Erythroblast (primary cell): ENCODE data around the gene SUGP2.
"Not testable (repeated sequence)": the region's sequence is repeated elsewhere in the genome, so short reads cannot be mapped to it uniquely, and the experiment has no call there.

Source experiments
- DNase-seq, 2 experiments: peaks; one replicate each; lab custom pipeline; 2025; lab: John Stamatoyannopoulos, UW
- GATA1 ChIP-seq: IDR thresholded peaks from 2 replicates; pipeline ENCODE4 v1.6.1; 2011; ENCODE audit warnings: low read depth, mild to moderate bottlenecking, control low read depth, low read length, moderate library complexity
- POLR2A ChIP-seq: IDR thresholded peaks from 2 replicates; pipeline ENCODE4 v1.6.1; 2011; ENCODE audit warnings: mild to moderate bottlenecking, low read length

SUGP2 gene

DNA sequence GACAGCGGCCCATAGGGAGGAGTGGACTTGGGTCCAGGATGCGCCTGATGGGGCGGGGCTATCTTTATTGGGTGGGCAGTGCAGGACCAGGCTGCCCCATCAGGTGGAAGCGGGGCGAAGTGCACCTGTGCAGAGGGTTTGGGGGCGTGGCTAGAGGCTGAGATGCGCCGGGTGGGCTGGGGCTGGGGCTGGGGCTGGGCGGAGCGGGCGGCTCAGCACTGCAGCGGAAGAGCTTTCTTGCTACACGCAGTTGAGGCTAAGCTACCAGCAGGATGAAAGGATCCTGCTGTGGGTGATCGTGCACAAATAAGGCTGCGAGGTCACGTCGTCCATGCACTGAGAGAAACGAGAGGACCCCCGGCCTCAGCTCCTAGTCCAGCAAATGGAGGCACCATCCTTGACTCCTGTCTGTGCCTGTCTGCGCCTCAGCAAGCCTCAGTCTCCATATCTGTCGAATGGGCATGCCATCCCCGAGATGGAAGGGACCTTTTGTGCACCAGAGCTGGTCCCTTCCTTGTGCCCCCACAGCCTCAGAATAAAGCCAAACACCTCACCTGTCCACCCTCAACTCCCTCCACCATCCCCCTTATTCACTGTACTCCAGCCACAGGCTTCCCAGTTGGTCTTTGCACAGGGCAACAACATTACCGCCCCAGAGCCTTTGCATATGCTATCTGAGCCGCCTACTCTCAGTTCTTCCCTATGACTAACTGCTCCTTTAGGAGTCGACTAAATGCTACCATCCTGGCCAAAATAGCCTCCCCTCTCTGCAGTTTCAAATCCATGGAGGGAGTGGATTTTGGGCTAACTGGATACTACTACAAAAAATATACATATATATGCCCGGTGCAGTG, 71.3 kb downstream of the SUGP2 start:
- DNase-seq = no peak
- TF ChIP-seq POLR2A = no peak
- TF ChIP-seq GATA1 = no peak

DNA sequence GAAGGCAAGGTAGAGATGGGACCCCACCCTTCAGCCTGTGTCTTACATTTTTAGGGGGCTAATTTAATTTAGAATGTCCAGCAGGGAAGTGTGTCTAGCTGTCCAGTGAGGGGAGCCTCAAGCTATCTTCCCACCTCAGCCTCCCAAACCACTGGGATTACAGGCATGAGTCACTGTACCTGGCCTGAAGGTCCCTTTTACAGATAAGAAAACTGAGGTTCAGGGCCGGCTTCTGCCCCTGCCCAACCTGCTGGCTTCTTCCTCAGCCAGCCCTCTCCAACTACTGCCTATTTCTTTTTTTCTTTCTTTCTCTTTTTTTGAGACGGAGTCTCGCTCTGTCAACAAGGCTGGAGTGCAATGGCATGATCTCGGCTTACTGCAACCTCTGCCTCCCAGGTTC, 72.9 kb downstream of the SUGP2 start:
- TF ChIP-seq POLR2A = no peak
- TF ChIP-seq GATA1 = no peak
- DNase-seq = no peak

DNA sequence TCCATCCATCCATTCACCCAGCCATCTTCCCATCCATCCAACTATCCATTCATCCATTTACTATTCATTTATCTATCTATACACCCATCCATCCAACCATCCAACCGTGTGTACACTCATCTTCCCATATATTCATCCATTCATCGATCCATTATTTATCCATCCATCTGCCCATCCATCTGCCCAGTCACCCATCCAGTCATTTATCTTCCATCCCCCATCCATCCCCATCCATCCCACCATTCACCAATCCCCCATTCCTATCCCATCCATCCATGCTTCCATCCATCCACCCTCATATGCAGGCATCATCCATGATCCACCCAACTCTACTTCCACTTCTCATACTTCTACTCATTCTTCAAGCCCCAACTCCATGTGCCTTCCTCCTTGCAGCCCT, 78.3 kb downstream of the SUGP2 start:
- TF ChIP-seq POLR2A (no peak), GATA1 (no peak)
- no peak for DNase-seq

DNA sequence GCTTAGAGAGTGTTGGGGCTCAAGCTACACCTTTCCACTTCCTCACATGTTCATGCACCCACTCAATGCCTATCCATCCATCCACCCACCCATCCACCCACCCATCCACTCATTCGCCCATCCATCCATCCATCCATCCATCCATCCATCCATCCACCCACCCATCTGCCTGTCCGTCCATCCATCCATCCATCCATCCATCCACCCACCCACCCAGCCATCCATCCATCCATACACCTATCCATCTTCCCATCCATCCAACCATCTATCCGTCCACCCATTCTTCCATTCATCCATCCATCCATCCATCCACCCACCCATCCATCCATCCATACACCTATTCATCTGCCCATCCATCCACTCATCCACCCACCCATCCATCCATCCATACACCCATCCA, 79.2 kb downstream of the SUGP2 start:
- no peak for DNase-seq
- no peak for TF ChIP-seq POLR2A
- no peak for TF ChIP-seq GATA1

DNA sequence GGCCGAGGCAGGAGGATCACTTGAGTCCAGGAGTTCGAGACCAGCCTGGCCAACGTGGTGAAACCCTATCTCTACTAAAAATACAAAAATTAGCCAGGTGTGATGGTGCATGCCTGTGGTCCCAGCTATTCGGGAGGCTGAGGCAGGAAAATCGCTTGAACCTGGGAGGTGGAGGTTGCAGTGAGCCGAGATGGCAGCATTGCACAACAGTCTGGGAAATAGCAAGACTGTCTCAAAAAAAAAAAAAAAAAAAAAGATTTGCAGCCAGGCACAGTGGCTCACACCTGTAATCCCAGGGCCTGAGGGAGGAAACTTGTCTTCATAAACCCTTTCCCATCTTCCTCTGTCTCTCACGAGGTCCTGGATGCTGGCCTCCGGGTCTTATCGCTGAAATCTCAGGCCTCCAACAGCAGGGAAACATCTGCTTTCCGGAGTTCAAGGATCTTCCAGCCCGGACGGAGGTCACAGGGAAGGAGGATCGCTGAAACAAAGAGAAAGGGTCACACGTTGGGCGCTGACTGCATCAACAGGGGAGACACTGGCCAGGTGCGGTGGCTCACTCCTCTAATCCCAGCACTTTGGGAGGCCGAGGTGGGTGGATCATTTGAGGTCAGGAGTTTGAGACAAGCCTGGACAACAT, 80.8 kb downstream of the SUGP2 start:
- DNase-seq = not testable (repeated sequence)

DNA sequence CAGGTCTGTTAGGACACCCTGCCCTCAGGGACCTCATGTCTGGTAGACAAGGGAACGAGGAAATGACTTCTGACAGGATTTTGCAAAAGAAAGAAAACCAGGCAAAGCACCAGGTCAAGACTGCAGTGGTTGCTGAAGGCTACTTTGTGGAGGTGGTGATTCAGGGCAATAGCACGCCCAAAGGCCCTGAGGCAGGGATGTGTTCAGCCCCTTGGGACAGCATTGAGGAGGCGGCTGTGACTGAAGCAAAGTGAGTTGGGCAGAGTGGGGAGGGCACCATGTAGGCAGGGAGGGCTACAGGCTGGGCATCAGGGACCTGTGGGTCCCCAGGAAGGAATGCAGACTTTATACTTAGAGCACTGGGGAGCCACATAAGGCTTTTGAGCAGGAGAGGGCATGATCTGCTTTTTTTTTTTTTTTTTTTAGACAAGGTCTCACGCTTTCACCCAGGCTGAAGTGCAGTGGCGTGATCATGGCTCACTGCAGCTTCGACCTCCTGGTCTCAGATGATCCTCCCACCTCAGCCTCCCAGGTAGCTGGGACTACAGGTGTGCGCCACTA, 81.5 kb downstream of the SUGP2 start:
- no peak for TF ChIP-seq POLR2A
- no peak for TF ChIP-seq GATA1
- no peak for DNase-seq

DNA sequence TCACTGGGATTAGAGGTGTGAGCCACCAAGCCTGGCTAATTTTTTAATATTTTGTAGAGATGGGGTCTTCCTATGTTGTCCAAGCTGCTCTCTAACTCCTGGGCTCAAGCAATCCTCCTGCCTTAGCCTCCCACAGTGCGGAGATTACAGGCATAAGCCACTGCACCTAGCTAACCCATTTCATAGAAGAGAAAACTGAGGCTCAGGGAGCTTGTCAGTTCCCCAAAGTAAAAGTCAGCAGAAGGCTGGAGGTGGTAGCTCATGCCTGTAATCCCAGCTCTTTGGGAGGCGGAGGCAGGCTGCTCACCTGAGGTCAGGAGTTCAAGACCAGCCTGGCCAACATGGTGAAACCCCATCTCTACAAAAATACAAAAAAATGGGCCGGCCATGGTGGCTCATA, 83.5 kb downstream of the SUGP2 start:
- DNase-seq = no peak
- TF ChIP-seq POLR2A = no peak
- no peak for TF ChIP-seq GATA1

DNA sequence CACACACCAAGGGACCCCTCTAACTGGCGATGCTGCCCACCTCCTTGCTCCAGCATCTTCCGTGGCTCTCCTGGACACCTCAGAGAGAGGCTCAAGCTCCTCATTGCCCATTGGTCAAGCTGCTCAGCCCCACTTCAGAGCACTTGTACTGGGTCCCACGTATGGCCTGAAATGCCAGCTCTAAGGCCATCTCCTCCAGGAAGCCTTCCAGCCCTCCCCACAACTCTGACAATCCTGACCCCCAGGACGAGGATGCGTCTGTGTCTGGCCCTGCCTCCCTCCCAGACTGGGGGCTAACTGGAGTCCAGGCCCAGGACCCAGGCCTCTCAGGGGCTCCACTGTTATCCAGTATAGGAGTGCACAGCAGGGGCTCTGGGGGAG, 84.4 kb downstream of the SUGP2 start:
- TF ChIP-seq GATA1 (no peak), POLR2A (no peak)
- DNase-seq = no peak

DNA sequence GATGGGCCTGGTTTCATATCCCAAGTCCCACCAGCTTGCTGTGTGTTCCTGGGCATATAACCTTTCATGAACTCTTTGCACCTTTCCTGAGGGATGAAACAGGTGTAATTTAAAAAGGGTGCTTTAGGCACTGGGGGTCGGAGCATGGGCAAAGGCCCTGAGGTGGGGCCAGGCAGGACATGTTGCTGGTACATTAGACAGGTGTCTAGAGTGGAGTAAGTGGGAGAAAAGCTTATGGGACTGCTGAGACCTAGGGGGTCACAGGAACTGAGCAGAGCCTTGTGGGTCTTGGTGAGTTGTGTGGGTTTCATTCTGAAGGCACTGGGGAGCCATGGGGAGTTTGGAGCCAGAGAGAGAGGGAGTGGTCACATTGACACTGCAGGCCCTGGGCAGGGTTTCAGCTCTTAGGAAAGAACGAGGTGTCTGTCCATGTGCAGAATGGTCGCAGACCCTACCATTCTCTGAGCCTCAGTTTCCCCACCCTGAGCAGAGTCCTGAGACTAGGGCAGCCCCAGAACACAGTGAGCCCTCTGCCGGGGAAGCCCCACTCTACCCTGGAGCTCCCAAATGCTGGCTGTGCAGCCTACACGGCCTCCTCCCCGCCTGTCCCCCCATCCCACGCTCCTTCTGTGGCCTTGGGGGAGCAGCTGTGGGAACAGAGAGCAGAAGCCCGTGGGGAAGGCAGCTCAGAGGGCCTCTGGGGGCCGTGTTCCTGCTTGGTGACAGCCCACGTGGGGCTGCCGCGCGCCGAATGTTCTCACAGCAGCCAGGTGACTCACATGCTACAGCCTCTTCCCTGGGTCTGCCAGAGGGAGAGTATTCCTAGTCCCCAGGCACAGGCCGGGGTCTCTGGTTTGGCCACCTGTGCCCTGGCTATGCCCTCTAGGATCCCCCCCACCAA, 85.0 kb downstream of the SUGP2 start:
- DNase-seq = no peak
- TF ChIP-seq GATA1 = no peak
- TF ChIP-seq POLR2A = no peak

DNA sequence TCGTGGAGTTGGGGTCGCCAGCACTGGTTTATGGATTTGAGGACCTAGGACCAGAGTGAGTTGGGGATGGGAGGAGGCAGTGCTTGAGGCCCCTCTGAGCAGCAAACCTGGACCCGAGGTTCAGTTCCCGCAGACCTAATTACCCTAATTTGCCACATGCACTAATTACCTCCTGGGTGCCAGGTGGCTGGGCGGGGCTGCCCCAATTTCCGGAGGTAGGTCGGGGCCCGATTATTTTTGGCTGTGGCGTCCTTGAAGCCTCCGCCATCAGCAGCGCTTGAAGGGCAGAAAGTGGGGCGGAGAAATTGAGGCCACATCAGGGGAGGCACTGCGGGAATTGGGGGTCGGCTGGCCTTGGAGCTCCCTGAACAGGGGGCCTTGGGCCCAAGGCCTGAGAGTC, 86.4 kb downstream of the SUGP2 start:
- TF ChIP-seq GATA1 = no peak
- TF ChIP-seq POLR2A = no peak

DNA sequence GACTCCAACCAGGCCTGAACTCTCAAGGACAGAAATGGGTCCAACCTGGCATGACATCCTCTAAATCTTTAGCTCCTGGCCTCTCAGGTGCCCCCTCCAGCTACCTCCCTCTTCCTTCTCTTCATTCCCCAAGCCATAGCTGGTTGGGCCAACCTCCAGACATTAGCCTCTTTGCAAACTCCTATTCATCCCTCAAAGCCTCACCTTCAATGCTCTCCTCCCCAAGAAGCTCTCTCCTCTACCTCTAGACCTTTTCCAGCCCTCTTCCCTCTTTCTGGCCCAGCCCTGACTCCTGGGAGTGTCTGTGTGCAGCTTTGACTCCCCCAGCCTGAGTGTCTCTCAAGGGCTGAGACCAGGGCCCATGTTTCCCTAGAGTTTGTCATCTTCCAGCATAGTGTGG, 87.0 kb downstream of the SUGP2 start:
- no peak for TF ChIP-seq GATA1
- TF ChIP-seq POLR2A = no peak
- no peak for DNase-seq

More for the DNA sequence above, 86.4 kb downstream of the SUGP2 start:
- no peak for DNase-seq

DNA sequence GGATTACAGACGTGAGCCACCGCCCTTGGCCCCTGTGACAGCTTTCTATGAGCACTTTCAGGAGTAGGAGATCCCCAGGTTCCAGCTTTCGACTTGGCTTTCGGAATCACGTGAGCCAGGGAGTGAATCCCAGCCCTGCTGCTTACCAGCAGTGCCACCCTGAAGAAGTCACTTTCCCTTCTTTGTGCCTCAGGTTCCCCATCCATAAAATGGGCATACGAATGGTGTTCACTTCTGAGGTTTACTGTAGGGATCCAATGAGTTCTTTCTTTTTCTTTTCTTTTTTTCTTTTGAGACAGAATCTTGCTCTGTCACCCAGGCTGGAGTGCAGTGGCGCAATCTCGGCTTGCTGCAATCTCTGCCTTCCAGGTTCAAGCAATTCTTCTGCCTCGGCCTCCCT, 88.0 kb downstream of the SUGP2 start:
- no peak for DNase-seq
- no peak for TF ChIP-seq GATA1

DNA sequence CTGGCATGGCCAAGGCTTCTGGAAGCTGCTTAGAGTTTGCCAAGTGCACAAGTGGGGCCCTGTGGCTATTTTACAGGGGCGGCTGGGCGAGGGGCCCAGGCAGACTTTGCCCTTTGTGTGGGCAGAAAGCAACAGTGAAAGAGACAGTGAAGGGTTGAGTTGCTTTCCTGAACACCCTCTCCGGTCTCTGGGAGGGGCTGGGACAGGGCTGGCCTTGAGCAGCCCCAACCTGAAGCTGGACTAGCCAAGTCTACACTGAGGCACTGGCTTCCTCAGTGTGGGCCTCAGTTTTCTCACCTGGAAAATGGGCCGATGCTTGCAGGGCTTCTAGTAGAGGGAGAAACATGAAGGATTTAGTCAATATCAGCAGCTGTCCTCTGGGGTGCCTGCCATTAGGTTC, 89.9 kb downstream of the SUGP2 start:
- DNase-seq = no peak
- TF ChIP-seq GATA1 (no peak), POLR2A (no peak)
